Ovary (tissue), 9 donors: Measurements from ENCODE around the gene SLC29A1. TPM values are rescaled to one million over a fixed set of nuclear protein-coding genes. Genes with fewer than 3 reads are reported as not detected.
"Not testable (repeated sequence)": the region's sequence is repeated elsewhere in the genome, so short reads cannot be mapped to it uniquely, and the experiment has no call there.

Source experiments
- DNase-seq, 5 donors: peaks; one replicate each; pipeline ENCODE4 v3.0.0-alpha.2; 2019 to 2020
- H3K27ac ChIP-seq, 2 donors: fragments of 200-600 bp; one replicate each; pipeline versions ENCODE4 v1.5.1 to v1.8.0; 2019 to 2022
- H3K27me3 ChIP-seq: fragments of 200-600 bp; one replicate; pipeline ENCODE4 v1.8.0; 2022
- H3K36me3 ChIP-seq: fragments of 200-600 bp; sonication (generic); one replicate; pipeline ENCODE4 v1.5.1; 2019
- H3K4me1 ChIP-seq: one replicate; pipeline ENCODE4 v1.8.1; 2013; ENCODE audit warnings: mild to moderate bottlenecking, moderate library complexity; ENCODE audit not compliant: insufficient read depth
- H3K4me3 ChIP-seq: fragments of 200-600 bp; sonication (generic); one replicate; pipeline ENCODE4 v1.5.1; 2017
- H3K9me3 ChIP-seq, 2 donors: fragments of 200-600 bp in 1 of 2; sonication (generic) in 1 of 2; one replicate each; pipeline versions ENCODE4 v1.5.1 to v1.8.1; 2013 to 2019; ENCODE audit warnings: mild to moderate bottlenecking in 1 of 2, moderate library complexity in 1 of 2
- CTCF ChIP-seq, 3 donors: fragments of 450-650 bp in 2 of 3; fragments of 200-600 bp in 1 of 3; IDR thresholded peaks; one replicate each; pipeline versions ENCODE4 v1.5.1 to v1.8.0; 2016 to 2022; ENCODE audit warnings: antibody characterized with exemption in 3 of 3, mild to moderate bottlenecking in 1 of 3
- EP300 ChIP-seq: sonication (generic); formaldehyde crosslinking; IDR thresholded peaks from one replicate; pipeline ENCODE4 v1.6.1; 2017; ENCODE audit warnings: antibody characterized with exemption
- POLR2A ChIP-seq: fragments of 450-650 bp; IDR thresholded peaks from one replicate; pipeline ENCODE4 v1.6.1; 2017; ENCODE audit warnings: antibody characterized with exemption, mild to moderate bottlenecking, moderate library complexity
- WGBS, 3 donors: extraction: QIAGEN DNeasy Blood & Tissue Kit in 1 of 3; methylation state at CpG; one replicate each; pipeline versions ENCODE4 v1.1.5 to v1.1.7; 2013 to 2017; 5-methylcytosine and 5-hydroxymethylcytosine counted together
- intact Hi-C, 4 donors: fragments of 100-400 bp; cut with DNase I; formaldehyde crosslinking; loops; one replicate each; pipeline versions ENCODE4 v1.11.0 to v1.15.1; 2022 to 2023
- polyA plus RNA-seq, 2 donors: library from polyadenylated mRNA; stranded (reverse); fragments of 200-250 nt in 1 of 2; fragments of 350-450 nt in 1 of 2; fragmentation: Illumina TruSeq in 1 of 2; extraction: RNeasy Lipid Tissue Mini Kit (QIAGEN cat#74804) in 1 of 2; gene quantifications; one replicate each; pipeline ENCODE4 v1.2.3, GENCODE V29; 2013 to 2014
- total RNA-seq, 7 donors: library from RNA; depleted of rRNA in 2 of 7; stranded (reverse); fragments of >200 nt in 2 of 7; fragmentation: NEBNext Ultra II Directional in 3 of 7; extraction: Animal tissue kit (Norgen Biotek cat#: 25700) in 3 of 7; gene quantifications; one replicate each; pipeline versions ENCODE4 v1.1.0 to v1.2.4, GENCODE V29; 2016 to 2023
- donor health status: DM: no; HTN: no; CAD: no; lungs with moderate emphysema.
- donor health status: DM: no; HTN: no; CAD: no.
- donor health status: Bipolar disorder and iron deficiency.
- donor health status: DM: yes; HTN: yes; CAD: no.
- donor health status: DM: no; HTN: no; CAD: no.
- donor health status: DM: yes; HTN: yes; CAD: no.

Gene SLC29A1
- total and polyA plus RNA-seq, 9 donors: 11.2 to 54.0 (median 30.2) TPM

GRCh38 chr6:44180406-44180805, 43.0 kb upstream of the SLC29A1 start:
- Histone ChIP-seq H3K36me3 (no peaks in the 10 kb centered on the region), H3K9me3 (no peaks in the 10 kb centered on the region), H3K27me3 (no peaks in the 10 kb centered on the region), H3K27ac (no peak overlapping the region), H3K4me1 (peaks cover 3% of the 10 kb centered on the region), H3K4me3 (no peak overlapping the region)
- DNase-seq: no peak
- intact Hi-C loops: no loop called here
- no peak for TF ChIP-seq CTCF (IDR thresholded peaks at IDR 0.05)
- TF ChIP-seq EP300: no peak
- TF ChIP-seq POLR2A: no peak
- 93 to 96% (median 95%) methylated on average over 4 of the region's 4 CpGs for WGBS, 3 donors

- no peak for DNase-seq
- whole genome bisulfite sequencing, 3 donors: 94 to 100% (median 98%) methylated on average over 4 of the region's 4 CpGs
- Histone ChIP-seq H3K27ac (no peak overlapping the region), H3K27me3 (no peaks in the 10 kb centered on the region), H3K4me1 (peaks cover 3% of the 10 kb centered on the region), H3K4me3 (no peak overlapping the region), H3K36me3 (no peaks in the 10 kb centered on the region), H3K9me3 (no peaks in the 10 kb centered on the region)
- intact Hi-C loops: no loop called here
- TF ChIP-seq EP300 (no peak), POLR2A (no peak), CTCF (IDR thresholded peaks at IDR 0.05) (no peak)
Observed at GRCh38 chr6:44180886-44181285, 42.5 kb upstream of the SLC29A1 start.

- H3K36me3 ChIP-seq, H3K27me3 ChIP-seq, intact Hi-C loops, H3K4me3 ChIP-seq, DNase-seq, H3K9me3 ChIP-seq, H3K4me1 ChIP-seq, H3K27ac ChIP-seq: not testable (repeated sequence)
Observed at GRCh38 chr6:44181784-44182183, 41.6 kb upstream of the SLC29A1 start.

DNA sequence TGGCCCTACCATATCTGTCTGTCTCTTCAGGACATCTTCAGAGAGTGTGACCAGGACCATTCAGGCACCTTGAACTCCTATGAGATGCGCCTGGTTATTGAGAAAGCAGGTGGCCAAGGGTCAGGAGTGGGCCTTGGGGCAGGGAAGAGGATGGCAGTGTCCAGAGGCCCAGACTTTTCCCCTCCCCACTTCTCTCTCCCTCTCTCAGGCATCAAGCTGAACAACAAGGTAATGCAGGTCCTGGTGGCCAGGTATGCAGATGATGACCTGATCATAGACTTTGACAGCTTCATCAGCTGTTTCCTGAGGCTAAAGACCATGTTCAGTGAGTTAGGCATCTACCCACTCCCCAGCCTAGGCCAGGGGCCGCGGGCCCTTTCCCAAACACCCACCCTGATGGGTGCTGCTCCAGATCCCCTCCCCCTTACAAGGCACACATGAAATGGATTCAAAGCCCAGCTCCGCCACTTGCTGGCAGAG, 40.4 kb upstream of the SLC29A1 start:
- Histone ChIP-seq H3K4me3 (no peak overlapping the region), H3K27me3 (no peaks in the 10 kb centered on the region), H3K27ac (no peak overlapping the region), H3K9me3 (no peaks in the 10 kb centered on the region), H3K4me1 (peaks cover 2% of the 10 kb centered on the region), H3K36me3 (no peaks in the 10 kb centered on the region)
- intact Hi-C loops: no loop called here
- no peak for DNase-seq
- WGBS, 3 donors: 92 to 97% (median 95%) methylated on average over 4 of the region's 4 CpGs
- TF ChIP-seq POLR2A (no peak), EP300 (no peak)

DNA sequence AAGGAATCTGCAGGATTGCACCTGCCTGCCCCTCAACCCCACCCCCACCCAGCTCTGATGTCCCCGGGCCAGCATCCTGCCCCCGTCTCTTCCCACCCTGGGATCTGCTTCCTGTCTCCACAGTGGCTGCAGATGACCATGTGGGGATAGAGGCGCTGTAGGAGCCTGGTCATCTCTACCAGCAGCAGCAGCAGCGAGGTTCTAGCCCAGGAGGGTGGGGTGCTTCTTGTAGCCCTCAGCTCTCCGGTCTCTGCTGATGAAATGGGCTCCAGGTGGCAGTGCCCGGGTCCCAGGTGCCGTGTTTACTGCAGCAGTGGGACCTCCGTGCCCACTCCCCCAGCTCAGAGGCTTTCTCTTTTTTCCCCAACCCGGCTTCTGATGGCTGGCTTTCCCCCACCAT, 39.6 kb upstream of the SLC29A1 start:
- no peaks in the 10 kb centered on the region for H3K9me3 ChIP-seq
- 72 to 76% (median 73%) methylated on average over 9 of the region's 9 CpGs for WGBS, 3 donors
- H3K4me3 ChIP-seq: no peak overlapping the region
- no peaks in the 10 kb centered on the region for H3K36me3 ChIP-seq
- TF ChIP-seq EP300: no peak
- no peak for TF ChIP-seq CTCF (IDR thresholded peaks at IDR 0.05)
- no peak for TF ChIP-seq POLR2A
- no peaks in the 10 kb centered on the region for H3K27me3 ChIP-seq
- intact Hi-C loops: no loop called here
- DNase-seq: no peak
- no peaks in the 10 kb centered on the region for H3K4me1 ChIP-seq
- no peak overlapping the region for H3K27ac ChIP-seq

GRCh38 chr6:44185356-44185755, 38.0 kb upstream of the SLC29A1 start:
- H3K27me3 ChIP-seq, DNase-seq, H3K4me1 ChIP-seq, H3K36me3 ChIP-seq, intact Hi-C loops, H3K9me3 ChIP-seq, H3K27ac ChIP-seq, H3K4me3 ChIP-seq: not testable (repeated sequence)
- WGBS, 3 donors: 80 to 82% (median 81%) methylated on average over 7 of the region's 7 CpGs
